ENCODE measurements around the gene ANO3.

Gene ANO3

GRCh38 chr11:26573896-26574295 lies 242.0 kb downstream of the ANO3 start:
- DNase-seq (ENCODE audit: low read depth in 2 of 2) = no peak
- TF ChIP-seq, protein P1, sequence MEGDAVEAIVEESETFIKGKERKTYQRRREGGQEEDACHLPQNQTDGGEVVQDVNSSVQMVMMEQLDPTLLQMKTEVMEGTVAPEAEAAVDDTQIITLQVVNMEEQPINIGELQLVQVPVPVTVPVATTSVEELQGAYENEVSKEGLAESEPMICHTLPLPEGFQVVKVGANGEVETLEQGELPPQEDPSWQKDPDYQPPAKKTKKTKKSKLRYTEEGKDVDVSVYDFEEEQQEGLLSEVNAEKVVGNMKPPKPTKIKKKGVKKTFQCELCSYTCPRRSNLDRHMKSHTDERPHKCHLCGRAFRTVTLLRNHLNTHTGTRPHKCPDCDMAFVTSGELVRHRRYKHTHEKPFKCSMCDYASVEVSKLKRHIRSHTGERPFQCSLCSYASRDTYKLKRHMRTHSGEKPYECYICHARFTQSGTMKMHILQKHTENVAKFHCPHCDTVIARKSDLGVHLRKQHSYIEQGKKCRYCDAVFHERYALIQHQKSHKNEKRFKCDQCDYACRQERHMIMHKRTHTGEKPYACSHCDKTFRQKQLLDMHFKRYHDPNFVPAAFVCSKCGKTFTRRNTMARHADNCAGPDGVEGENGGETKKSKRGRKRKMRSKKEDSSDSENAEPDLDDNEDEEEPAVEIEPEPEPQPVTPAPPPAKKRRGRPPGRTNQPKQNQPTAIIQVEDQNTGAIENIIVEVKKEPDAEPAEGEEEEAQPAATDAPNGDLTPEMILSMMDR (IDR thresholded peaks at IDR 0.05; ENCODE audit: low read depth, low read length) = no peak
- no peak overlapping the region for H3K4me3 ChIP-seq (replicated peaks in 1 of 2; ENCODE audit: low read depth in 2 of 2, low read length in 2 of 2)

GRCh38 chr11:26575946-26576345 lies 244.0 kb downstream of the ANO3 start:
- DNase-seq (ENCODE audit: low read depth in 2 of 2) = peak; percentile 50 to 54
- TF ChIP-seq, protein P1 (IDR thresholded peaks at IDR 0.05; ENCODE audit: low read depth, low read length) = no peak
- no peak overlapping the region for H3K4me3 ChIP-seq (replicated peaks in 1 of 2; ENCODE audit: low read depth in 2 of 2, low read length in 2 of 2)

GRCh38 chr11:26578998-26579661 lies 247.2 kb downstream of the ANO3 start:
- DNase-seq (ENCODE audit: low read depth in 2 of 2) = peak; percentile 16 to 76
- H3K4me3 ChIP-seq (replicated peaks in 1 of 2; ENCODE audit: low read depth in 2 of 2, low read length in 2 of 2) = no peak overlapping the region
- TF ChIP-seq, protein P1 (IDR thresholded peaks at IDR 0.05; ENCODE audit: low read depth, low read length) = no peak

DNA sequence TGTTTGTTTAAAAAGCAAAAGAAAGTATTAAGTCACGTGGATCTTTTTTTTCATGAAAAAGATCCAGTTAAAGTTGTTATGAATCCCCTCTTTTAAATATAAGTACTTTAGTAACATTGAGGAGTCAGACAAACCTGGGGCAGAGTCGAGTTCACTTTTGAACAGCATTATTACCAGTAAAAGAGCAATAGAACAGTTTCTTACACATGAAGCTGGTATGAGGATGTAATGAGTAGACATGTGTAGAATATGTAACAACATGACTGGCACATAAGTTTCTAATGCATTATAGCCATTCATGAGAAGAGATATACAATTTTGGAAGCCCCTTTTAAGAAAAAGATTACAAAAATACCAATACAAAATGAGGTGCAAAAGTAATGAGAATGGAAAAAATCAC lies 247.8 kb downstream of the ANO3 start:
- TF ChIP-seq, protein P1 (IDR thresholded peaks at IDR 0.05; ENCODE audit: low read depth, low read length) = no peak
- H3K4me3 ChIP-seq (replicated peaks in 1 of 2; ENCODE audit: low read depth in 2 of 2, low read length in 2 of 2) = no peak overlapping the region
- DNase-seq (ENCODE audit: low read depth in 2 of 2) = peak in 1 of 2 donors; percentile 28

DNA sequence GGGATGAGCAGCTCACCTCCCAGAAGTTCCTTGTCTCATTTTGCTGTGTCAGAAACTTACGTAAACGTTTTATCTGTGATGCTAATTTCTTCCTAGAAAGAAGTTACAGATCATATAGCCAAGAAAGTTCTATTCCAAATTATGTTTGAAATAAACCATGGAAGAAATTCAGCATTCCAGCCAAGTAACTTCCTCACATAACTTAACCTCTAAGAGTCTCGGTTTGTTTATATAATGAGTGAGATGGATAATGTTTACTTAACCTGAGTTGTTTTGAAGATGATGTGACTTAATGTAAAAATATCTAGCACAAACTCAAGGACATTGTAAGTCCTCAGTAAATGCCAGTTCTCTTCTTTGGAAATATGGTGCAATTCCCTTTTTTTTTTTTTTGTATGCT lies 249.0 kb downstream of the ANO3 start:
- peak; percentile 8 to 63 for DNase-seq (ENCODE audit: low read depth in 2 of 2)
- TF ChIP-seq, protein P1 (IDR thresholded peaks at IDR 0.05; ENCODE audit: low read depth, low read length) = no peak
- H3K4me3 ChIP-seq (replicated peaks in 1 of 2; ENCODE audit: low read depth in 2 of 2, low read length in 2 of 2) = no peak overlapping the region

GRCh38 chr11:26583550-26583949 lies 251.6 kb downstream of the ANO3 start:
- no peak overlapping the region for H3K4me3 ChIP-seq (replicated peaks in 1 of 2; ENCODE audit: low read depth in 2 of 2, low read length in 2 of 2)
- TF ChIP-seq, protein P1 (IDR thresholded peaks at IDR 0.05; ENCODE audit: low read depth, low read length) = no peak

DNA sequence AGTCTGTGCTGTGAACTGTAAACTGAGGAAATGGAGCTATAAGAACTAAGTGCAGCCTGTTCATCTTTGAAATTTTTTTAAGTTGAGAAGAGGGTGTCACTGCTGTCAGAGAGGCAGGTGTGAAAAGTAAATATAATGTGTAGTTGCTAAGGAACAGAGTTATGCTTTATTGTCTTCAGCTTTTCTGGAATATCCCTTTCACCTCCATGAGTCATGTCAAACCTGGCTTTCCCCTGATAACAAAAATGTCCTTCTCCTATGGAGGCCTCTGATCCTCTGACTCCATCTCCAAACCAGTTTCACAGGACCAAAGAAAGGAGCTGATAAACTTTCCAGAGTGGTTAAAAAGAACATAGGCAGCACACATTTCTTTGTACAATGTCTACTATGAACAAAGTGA lies 252.9 kb downstream of the ANO3 start:
- DNase-seq (ENCODE audit: low read depth in 2 of 2) = no peak
- TF ChIP-seq, protein P1 (IDR thresholded peaks at IDR 0.05; ENCODE audit: low read depth, low read length) = no peak
- no peak overlapping the region for H3K4me3 ChIP-seq (replicated peaks in 1 of 2; ENCODE audit: low read depth in 2 of 2, low read length in 2 of 2)

More at GRCh38 chr11:26583550-26583949, 251.6 kb downstream of the ANO3 start:
- DNase-seq (ENCODE audit: low read depth in 2 of 2) = peak; percentile 87 to 89
